Stimulated activated CD4-positive, alpha-beta T cell treated with anti-CD3 and anti-CD28 coated beads, Interleukin-1b, Interleukin-23, amount 100 ng/mL, for 24 hours (primary cell): Measurements from ENCODE around the gene PRKCB.

Experiments
- DNase-seq, 4 experiments: peaks; one replicate each; pipeline ENCODE4 v3.0.0-alpha.2; 2020; ENCODE audit warnings: low read depth in 4 of 4, low spot score in 1 of 4

The PRKCB gene

GRCh38 chr16:23962001-23962400 is 126.2 kb downstream of the PRKCB start:
- DNase-seq, result peak in 2 of 4 experiments; percentile 39 to 52

GRCh38 chr16:23964136-23964535 is 128.4 kb downstream of the PRKCB start:
- DNase-seq, result no peak

- no peak for DNase-seq
Observed at GRCh38 chr16:23965137-23965733, 129.5 kb downstream of the PRKCB start.

GRCh38 chr16:23966597-23967394 is 131.0 kb downstream of the PRKCB start:
- DNase-seq, result no peak

GRCh38 chr16:23967775-23968174 is 132.0 kb downstream of the PRKCB start:
- no peak for DNase-seq

- DNase-seq, result no peak
Observed at GRCh38 chr16:23968176-23968575, 132.4 kb downstream of the PRKCB start.

GRCh38 chr16:23969468-23970297 is 133.9 kb downstream of the PRKCB start:
- no peak for DNase-seq

- no peak for DNase-seq
Observed at GRCh38 chr16:23974223-23974622, 138.4 kb downstream of the PRKCB start.

- DNase-seq, result no peak
Observed at GRCh38 chr16:23975293-23975692, 139.5 kb downstream of the PRKCB start.

- no peak for DNase-seq
Observed at GRCh38 chr16:23976091-23976490, 140.3 kb downstream of the PRKCB start.

- DNase-seq, result no peak
Observed at GRCh38 chr16:23976524-23976923, 140.7 kb downstream of the PRKCB start.

- DNase-seq, result no peak
Observed at GRCh38 chr16:23979441-23979840, 143.7 kb downstream of the PRKCB start.

- no peak for DNase-seq
Observed at GRCh38 chr16:23979982-23980381, 144.2 kb downstream of the PRKCB start.

- DNase-seq, result no peak
Observed at GRCh38 chr16:23981429-23982399, 145.9 kb downstream of the PRKCB start.

GRCh38 chr16:23986455-23986854 is 150.7 kb downstream of the PRKCB start:
- DNase-seq, result no peak

- DNase-seq, result no peak
Observed at GRCh38 chr16:23987443-23987842, 151.7 kb downstream of the PRKCB start.

GRCh38 chr16:23990507-23990906 is 154.7 kb downstream of the PRKCB start:
- DNase-seq, result no peak

GRCh38 chr16:23991066-23991465 is 155.3 kb downstream of the PRKCB start:
- no peak for DNase-seq

GRCh38 chr16:23994615-23995014 is 158.8 kb downstream of the PRKCB start:
- no peak for DNase-seq

- no peak for DNase-seq
Observed at GRCh38 chr16:23996258-23996955, 160.6 kb downstream of the PRKCB start.
